Measurements from ENCODE around the gene PRPF19.

DNA sequence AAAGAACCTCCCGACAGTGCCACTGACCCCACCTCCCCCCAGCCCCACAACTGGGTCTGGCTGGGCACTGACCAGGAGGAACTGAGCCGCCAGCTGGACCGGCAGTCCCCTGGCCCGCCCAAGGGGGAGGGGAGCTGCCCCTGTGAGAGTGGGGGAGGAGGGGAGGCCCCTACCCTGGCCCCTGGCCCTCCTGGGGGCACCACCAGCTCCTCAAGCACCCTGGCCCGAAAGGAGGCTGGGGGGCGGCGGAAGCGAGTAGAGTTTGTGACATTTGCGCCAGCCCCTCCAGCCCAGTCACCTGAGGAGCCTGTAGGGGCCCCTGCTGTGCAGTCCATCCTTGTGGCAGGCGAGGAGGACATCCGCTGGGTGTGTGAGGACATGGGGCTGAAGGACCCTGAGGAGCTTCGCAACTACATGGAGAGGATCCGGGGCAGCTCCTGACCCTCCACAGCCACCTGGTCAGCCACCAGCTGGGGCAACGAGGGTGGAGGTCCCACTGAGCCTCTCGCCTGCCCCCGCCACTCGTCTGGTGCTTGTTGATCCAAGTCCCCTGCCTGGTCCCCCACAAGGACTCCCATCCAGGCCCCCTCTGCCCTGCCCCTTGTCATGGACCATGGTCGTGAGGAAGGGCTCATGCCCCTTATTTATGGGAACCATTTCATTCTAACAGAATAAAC lies 30.2 kb upstream of the PRPF19 start:
- no peak for TF ChIP-seq REST (IDR thresholded peaks at IDR 0.05; ENCODE audit: borderline replicate concordance in 1 of 2, low read depth in 1 of 2, low read length in 2 of 2)
- TF ChIP-seq, protein P1, sequence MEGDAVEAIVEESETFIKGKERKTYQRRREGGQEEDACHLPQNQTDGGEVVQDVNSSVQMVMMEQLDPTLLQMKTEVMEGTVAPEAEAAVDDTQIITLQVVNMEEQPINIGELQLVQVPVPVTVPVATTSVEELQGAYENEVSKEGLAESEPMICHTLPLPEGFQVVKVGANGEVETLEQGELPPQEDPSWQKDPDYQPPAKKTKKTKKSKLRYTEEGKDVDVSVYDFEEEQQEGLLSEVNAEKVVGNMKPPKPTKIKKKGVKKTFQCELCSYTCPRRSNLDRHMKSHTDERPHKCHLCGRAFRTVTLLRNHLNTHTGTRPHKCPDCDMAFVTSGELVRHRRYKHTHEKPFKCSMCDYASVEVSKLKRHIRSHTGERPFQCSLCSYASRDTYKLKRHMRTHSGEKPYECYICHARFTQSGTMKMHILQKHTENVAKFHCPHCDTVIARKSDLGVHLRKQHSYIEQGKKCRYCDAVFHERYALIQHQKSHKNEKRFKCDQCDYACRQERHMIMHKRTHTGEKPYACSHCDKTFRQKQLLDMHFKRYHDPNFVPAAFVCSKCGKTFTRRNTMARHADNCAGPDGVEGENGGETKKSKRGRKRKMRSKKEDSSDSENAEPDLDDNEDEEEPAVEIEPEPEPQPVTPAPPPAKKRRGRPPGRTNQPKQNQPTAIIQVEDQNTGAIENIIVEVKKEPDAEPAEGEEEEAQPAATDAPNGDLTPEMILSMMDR (CRISPR knock-in tag; IDR thresholded peaks at IDR 0.05), result no peak
- no peak for TF ChIP-seq ZBTB33 (CRISPR knock-in tag; IDR thresholded peaks at IDR 0.05)
- no peak for TF ChIP-seq ZFP82 (CRISPR knock-in tag; IDR thresholded peaks at IDR 0.05; ENCODE audit: borderline replicate concordance)
- no peak for TF ChIP-seq POLR2AphosphoS5 (IDR thresholded peaks at IDR 0.05; ENCODE audit: low read depth, low read length)
- no peak for TF ChIP-seq MYC (CRISPR knock-in tag; IDR thresholded peaks at IDR 0.05; ENCODE audit: borderline replicate concordance)

Measured in HepG2 (cell line).